BLaER1 treated with 17β-estradiol and CSF1 and Interleukin-3, amounts not matched to agents 10 nM and 100 nM (cell line): ENCODE data around the gene PKLR.

Experiments
- H3K27ac ChIP-seq, 11 experiments: shearing (Covaris generic); formaldehyde crosslinking; 2 replicates each; pipeline ENCODE4 v1.8.1; 2022
- H3K27me3 ChIP-seq, 11 experiments: shearing (Covaris generic); formaldehyde crosslinking; 2 replicates each; pipeline ENCODE4 v1.8.1; 2022
- H3K36me3 ChIP-seq, 11 experiments: shearing (Covaris generic); formaldehyde crosslinking; 2 replicates each; pipeline ENCODE4 v1.8.1; 2022
- H3K4me1 ChIP-seq, 10 experiments: shearing (Covaris generic); formaldehyde crosslinking; 2 replicates each; pipeline ENCODE4 v1.8.1; 2022
- H3K4me2 ChIP-seq, 11 experiments: shearing (Covaris generic); formaldehyde crosslinking; 2 replicates each; pipeline ENCODE4 v1.8.1; 2022
- H3K4me3 ChIP-seq, 10 experiments: shearing (Covaris generic); formaldehyde crosslinking; 2 replicates each; pipeline ENCODE4 v1.8.1; 2022
- H3K9ac ChIP-seq, 11 experiments: shearing (Covaris generic); formaldehyde crosslinking; 2 replicates each; pipeline ENCODE4 v1.8.1; 2022
- H3K9me3 ChIP-seq, 11 experiments: shearing (Covaris generic); formaldehyde crosslinking; replicated peaks in 1 of 11; 2 replicates each; pipeline ENCODE4 v1.8.1; 2022
- H4K20me1 ChIP-seq, 11 experiments: shearing (Covaris generic); formaldehyde crosslinking; 2 replicates each; pipeline ENCODE4 v1.8.1; 2022
- Cebpa-rat ChIP-seq, 11 experiments: shearing (Covaris generic); IDR thresholded peaks; 2 replicates each; pipeline ENCODE4 v1.8.1; 2022

Gene PKLR

DNA sequence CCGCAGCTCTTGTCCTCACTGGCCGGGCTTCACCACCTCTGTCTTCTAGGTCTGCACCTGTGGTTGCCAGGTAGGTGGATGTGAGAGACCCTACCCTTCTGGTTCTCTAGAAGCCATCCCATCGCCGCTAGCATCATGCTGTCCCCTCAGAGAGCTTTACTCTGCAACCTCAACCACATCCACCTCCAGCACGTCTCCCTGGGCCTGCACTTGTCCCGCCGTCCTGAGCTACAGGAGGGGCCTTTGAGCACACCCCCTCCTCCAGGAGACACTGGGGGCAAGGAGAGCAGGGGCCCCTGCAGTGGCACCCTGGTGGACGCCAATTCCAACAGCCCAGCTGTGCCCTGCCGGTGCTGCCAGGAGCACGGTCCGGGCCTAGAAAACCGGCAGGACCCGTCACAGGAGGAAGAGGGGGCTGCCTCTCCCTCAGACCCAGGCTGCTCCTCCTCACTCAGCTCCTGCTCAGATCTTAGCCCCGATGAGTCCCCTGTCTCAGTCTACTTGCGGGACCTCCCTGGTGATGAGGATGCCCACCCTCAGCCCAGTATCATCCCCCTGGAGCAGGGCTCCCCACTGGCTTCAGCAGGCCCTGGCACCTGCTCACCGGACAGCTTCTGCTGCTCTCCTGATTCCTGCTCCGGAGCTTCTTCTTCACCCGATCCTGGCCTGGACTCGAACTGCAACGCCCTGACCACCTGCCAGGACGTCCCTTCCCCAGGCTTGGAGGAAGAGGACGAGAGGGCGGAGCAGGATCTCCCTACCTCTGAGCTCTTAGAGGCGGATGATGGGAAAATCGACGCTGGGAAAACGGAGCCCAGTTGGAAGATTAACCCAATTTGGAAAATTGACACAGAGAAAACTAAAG lies 20.6 kb upstream of the PKLR start:
- Histone ChIP-seq H3K27ac (peak overlapping the region in 1 of 11 experiments; percentile 88; a peak in 1 of 22 replicates), H3K36me3 (peaks cover 0 to 44% (median 36%) of the 10 kb centered on the region in 11 experiments; a peak in 21 of 22 replicates), H3K4me1 (peaks cover 51 to 67% (median 64%) of the 10 kb centered on the region in 10 experiments), H3K9me3 (no peaks in the 10 kb centered on the region), H3K4me2 (peak overlapping the region; percentile 85 to 99 (median 95)), H4K20me1 (peaks cover 0 to 75% (median 58%) of the 10 kb centered on the region in 11 experiments; a peak in 21 of 22 replicates), H3K4me3 (peak overlapping the region; percentile 75 to 94 (median 83); a peak in 19 of 20 replicates), H3K9ac (peak overlapping the region; percentile 70 to 87 (median 85); a peak in 21 of 22 replicates), H3K27me3 (no peaks in the 10 kb centered on the region)
- no peak for TF ChIP-seq Cebpa-rat (IDR thresholded peaks at IDR 0.05)

DNA sequence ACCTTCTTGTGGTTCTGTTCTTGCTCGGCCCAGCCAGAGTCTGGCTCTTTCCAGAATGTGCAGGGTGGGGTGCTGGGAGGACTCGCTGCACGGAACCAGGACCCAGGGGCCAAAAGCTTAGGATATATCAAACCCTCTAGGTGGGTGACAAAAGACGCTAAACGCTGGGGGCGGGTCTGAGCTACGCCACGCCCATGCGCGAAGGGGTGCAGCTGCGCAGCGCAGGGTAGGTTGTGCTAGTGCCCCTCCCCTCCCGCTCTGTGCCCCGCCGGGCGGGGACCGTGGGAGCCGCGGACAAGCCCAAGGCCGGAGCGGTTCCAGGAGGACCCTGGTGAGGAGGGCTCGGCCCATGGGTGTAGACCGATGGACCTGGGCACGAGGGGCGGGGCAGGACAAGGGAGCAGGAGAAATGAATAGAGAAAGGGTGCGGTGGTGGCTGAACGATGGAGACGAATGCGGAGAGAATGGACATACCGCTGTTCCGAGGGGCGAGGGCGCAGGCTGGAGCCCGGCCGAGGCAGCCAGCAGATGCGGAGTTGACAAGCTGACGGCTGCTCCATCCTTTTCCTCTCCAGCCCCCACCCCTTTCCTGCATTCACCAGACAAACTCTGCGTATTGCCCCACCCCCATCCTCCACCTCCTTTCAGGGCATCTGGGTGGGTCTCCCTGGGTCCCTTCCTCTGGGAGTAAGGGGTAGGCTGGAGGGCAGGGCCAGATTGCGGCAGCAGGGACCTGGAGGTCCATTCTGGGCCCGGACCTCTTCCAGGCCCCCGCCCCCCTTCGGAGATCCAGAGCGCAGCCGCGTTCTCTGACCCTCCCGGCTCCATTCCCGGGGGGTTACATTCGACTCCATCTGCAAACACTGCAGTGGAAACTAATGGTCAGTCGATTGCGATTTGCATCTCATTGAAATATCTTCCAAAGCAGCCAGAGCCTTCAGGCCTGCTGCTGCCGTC lies 19.7 kb upstream of the PKLR start, which contains the start of gene RUSC1:
TSS of gene RUSC1 (plus strand) at position 234 of the 957 bp plus-strand sequence. CDS start 880 bp downstream, outside the sequence.
- no peak for TF ChIP-seq Cebpa-rat (IDR thresholded peaks at IDR 0.05)
- Histone ChIP-seq H3K4me2 (peak within 1 kb of the TSS; percentile 85 to 99 (median 95)), H3K4me1 (peaks cover 41 to 59% (median 54%) of the 10 kb centered on the region in 10 experiments), H3K9ac (peak within 1 kb of the TSS; percentile 1 to 87 (median 84); a peak in 16 of 22 replicates), H3K27ac (no peak within 1 kb of the TSS), H3K36me3 (peaks cover 0 to 49% (median 42%) of the 10 kb centered on the region in 11 experiments; a peak in 21 of 22 replicates), H3K27me3 (no peaks in the 10 kb centered on the region), H4K20me1 (peaks cover 0 to 68% (median 48%) of the 10 kb centered on the region in 11 experiments; a peak in 20 of 22 replicates), H3K9me3 (no peaks in the 10 kb centered on the region), H3K4me3 (peak within 1 kb of the TSS; percentile 31 to 60 (median 44))

DNA sequence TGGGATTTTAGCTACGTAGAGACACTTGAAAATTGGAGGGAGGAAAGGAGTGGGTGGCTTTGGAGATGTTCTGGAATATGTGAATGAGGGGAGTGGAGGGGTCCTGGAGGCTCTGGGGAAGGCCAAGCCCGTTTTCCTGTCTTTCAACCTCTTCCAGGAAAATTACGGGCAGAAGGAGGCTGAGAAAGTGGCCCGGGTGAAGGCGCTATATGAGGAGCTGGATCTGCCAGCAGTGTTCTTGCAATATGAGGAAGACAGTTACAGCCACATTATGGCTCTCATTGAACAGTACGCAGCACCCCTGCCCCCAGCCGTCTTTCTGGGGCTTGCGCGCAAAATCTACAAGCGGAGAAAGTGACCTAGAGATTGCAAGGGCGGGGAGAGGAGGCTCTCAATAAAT lies 19.0 kb upstream of the PKLR start:
- Histone ChIP-seq H3K27ac (no peak overlapping the region), H3K4me3 (peak overlapping the region; percentile 31 to 60 (median 44); a peak in 13 of 20 replicates), H3K4me1 (peaks cover 34 to 52% (median 48%) of the 10 kb centered on the region in 10 experiments), H3K36me3 (peaks cover 1 to 55% (median 47%) of the 10 kb centered on the region in 11 experiments; a peak in 21 of 22 replicates), H4K20me1 (peaks cover 0 to 61% (median 41%) of the 10 kb centered on the region in 11 experiments; a peak in 20 of 22 replicates), H3K4me2 (peak overlapping the region; percentile 85 to 99 (median 95)), H3K27me3 (no peaks in the 10 kb centered on the region), H3K9ac (peak overlapping the region in 8 of 11 experiments; percentile 13 to 86 (median 49); a peak in 8 of 22 replicates), H3K9me3 (no peaks in the 10 kb centered on the region)
- TF ChIP-seq Cebpa-rat (IDR thresholded peaks at IDR 0.05), result no peak

DNA sequence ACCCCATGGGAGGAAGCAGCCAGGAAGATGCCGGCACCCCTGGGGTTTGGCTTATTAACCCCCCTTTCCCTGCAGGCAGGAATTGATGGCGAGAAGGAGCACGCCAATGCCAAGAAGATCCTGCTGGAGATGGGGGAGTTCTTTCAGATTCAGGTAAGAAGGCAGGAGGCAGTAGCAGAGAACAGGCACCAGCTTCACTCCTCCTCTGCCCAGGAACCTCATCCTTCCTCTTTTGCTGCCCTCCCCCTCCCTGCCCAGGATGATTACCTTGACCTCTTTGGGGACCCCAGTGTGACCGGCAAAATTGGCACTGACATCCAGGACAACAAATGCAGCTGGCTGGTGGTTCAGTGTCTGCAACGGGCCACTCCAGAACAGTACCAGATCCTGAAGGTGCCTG lies 18.3 kb upstream of the PKLR start:
- peaks cover 0 to 66% (median 37%) of the 10 kb centered on the region in 11 experiments; a peak in 20 of 22 replicates for H4K20me1 ChIP-seq
- H3K4me1 ChIP-seq, result peaks cover 33 to 49% (median 42%) of the 10 kb centered on the region in 10 experiments
- no peak overlapping the region for H3K27ac ChIP-seq
- peaks cover 8 to 62% (median 54%) of the 10 kb centered on the region in 11 experiments for H3K36me3 ChIP-seq
- no peaks in the 10 kb centered on the region for H3K27me3 ChIP-seq
- no peak overlapping the region for H3K4me3 ChIP-seq
- no peaks in the 10 kb centered on the region for H3K9me3 ChIP-seq
- TF ChIP-seq Cebpa-rat (IDR thresholded peaks at IDR 0.05), result no peak
- peak overlapping the region in 10 of 11 experiments; percentile 0 to 99 (median 88); a peak in 13 of 22 replicates for H3K4me2 ChIP-seq
- peak overlapping the region in 3 of 11 experiments; percentile 5 to 31 (median 27); a peak in 3 of 22 replicates for H3K9ac ChIP-seq

DNA sequence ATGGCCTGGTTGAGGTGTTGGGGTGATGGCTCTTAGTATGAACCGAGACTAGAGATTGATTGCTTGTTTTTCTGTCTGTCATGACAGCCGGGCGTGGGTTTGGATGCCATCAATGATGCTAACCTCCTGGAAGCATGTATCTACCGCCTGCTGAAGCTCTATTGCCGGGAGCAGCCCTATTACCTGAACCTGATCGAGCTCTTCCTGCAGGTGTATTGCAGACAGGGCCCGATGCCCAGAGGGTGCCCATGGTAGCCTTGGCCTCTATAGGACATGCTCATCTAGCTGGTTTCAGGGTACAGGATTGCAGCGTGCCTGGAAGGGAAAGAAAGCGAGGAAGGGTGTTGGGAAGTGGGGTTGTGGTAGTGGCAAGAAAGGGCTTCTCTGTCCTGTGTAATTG lies 16.8 kb upstream of the PKLR start:
- H4K20me1 ChIP-seq, result peaks cover 0 to 79% (median 41%) of the 10 kb centered on the region in 11 experiments; a peak in 20 of 22 replicates
- peaks cover 33 to 49% (median 42%) of the 10 kb centered on the region in 10 experiments for H3K4me1 ChIP-seq
- no peaks in the 10 kb centered on the region for H3K9me3 ChIP-seq
- no peak for TF ChIP-seq Cebpa-rat (IDR thresholded peaks at IDR 0.05)
- no peak overlapping the region for H3K4me3 ChIP-seq
- peak overlapping the region in 1 of 11 experiments; percentile 6; a peak in 1 of 22 replicates for H3K9ac ChIP-seq
- H3K4me2 ChIP-seq, result no peak overlapping the region
- H3K27me3 ChIP-seq, result no peaks in the 10 kb centered on the region
- no peak overlapping the region for H3K27ac ChIP-seq
- H3K36me3 ChIP-seq, result peaks cover 18 to 77% (median 68%) of the 10 kb centered on the region in 11 experiments

DNA sequence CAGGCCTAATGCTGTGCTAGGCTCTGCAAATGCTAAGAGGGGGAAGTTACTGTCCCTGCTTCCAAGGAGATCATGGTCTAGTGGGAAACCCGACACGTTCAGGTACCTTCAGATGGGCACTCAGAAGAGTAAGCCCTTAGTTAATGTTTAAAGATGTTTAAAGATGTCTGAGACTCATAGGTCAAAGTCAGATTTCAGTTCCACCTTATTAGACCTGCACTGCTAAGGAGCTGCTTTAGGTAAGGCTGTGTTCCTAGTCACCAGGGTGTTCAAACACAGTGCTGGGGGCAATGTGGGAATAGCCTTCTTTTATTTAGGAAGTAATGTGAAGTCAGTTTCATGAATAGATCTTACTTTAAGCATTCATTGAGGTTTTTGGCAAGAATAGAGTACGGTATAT lies 15.7 kb upstream of the PKLR start:
- H3K4me3 ChIP-seq, result no peak overlapping the region
- H3K9ac ChIP-seq, result peak overlapping the region in 1 of 11 experiments; percentile 34; a peak in 1 of 22 replicates
- H3K4me2 ChIP-seq, result no peak overlapping the region
- H4K20me1 ChIP-seq, result peaks cover 0 to 79% (median 42%) of the 10 kb centered on the region in 11 experiments; a peak in 20 of 22 replicates
- no peaks in the 10 kb centered on the region for H3K9me3 ChIP-seq
- peaks cover 26 to 41% (median 34%) of the 10 kb centered on the region in 10 experiments for H3K4me1 ChIP-seq
- H3K36me3 ChIP-seq, result peaks cover 28 to 88% (median 79%) of the 10 kb centered on the region in 11 experiments
- H3K27me3 ChIP-seq, result no peaks in the 10 kb centered on the region
- no peak overlapping the region for H3K27ac ChIP-seq
- TF ChIP-seq Cebpa-rat (IDR thresholded peaks at IDR 0.05), result no peak

DNA sequence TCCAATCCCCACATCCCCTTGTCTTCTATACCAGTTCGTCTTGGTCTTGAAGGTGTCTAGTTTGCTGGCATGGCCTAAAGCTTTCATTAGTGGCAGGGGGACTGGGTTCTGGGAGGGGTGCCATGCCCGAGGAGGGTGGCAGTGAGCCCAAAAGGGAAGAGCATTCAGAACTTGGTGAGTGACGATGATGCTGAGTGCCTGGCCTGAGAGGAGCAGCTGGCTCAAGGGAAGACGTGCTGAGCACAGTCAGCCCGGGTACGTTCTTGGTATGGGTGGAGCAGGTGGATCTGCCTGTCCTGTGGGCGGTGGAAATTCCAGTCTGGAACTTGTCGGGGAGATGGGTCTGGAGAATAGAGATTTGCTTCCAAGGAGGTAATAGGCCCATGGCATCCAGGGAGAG lies 12.0 kb upstream of the PKLR start:
- no peak overlapping the region for H3K9ac ChIP-seq
- no peak overlapping the region for H3K4me2 ChIP-seq
- no peak overlapping the region for H3K27ac ChIP-seq
- TF ChIP-seq Cebpa-rat (IDR thresholded peaks at IDR 0.05), result no peak
- no peak overlapping the region for H3K4me3 ChIP-seq
- H3K36me3 ChIP-seq, result peaks cover 35 to 84% (median 75%) of the 10 kb centered on the region in 11 experiments
- H3K4me1 ChIP-seq, result peaks cover 14 to 28% (median 22%) of the 10 kb centered on the region in 10 experiments
- H3K27me3 ChIP-seq, result no peaks in the 10 kb centered on the region
- H3K9me3 ChIP-seq, result no peaks in the 10 kb centered on the region
- H4K20me1 ChIP-seq, result peaks cover 0 to 53% (median 8%) of the 10 kb centered on the region in 11 experiments; a peak in 8 of 22 replicates
